ENCODE data around the gene IL11.
A peak's percentile ranks its signal among the peaks of the same experiment; 100 is the strongest.
"Not testable (repeated sequence)": the region's sequence is repeated elsewhere in the genome, so short reads cannot be mapped to it uniquely, and the experiment has no call there.

The IL11 gene

GRCh38 chr19:55370305-55370988, at the start of gene IL11:
Gene IL11 (minus strand): TSS chr19:55370463. CDS start chr19:55370310, 153 bp downstream.
- DNase-seq (ENCODE audit: extremely low read depth, insufficient read length), result no peak
- H3K4me3 ChIP-seq (replicated peaks; ENCODE audit: low read depth, low read length), result no peak within 1 kb of the TSS
- TF ChIP-seq, protein P1, sequence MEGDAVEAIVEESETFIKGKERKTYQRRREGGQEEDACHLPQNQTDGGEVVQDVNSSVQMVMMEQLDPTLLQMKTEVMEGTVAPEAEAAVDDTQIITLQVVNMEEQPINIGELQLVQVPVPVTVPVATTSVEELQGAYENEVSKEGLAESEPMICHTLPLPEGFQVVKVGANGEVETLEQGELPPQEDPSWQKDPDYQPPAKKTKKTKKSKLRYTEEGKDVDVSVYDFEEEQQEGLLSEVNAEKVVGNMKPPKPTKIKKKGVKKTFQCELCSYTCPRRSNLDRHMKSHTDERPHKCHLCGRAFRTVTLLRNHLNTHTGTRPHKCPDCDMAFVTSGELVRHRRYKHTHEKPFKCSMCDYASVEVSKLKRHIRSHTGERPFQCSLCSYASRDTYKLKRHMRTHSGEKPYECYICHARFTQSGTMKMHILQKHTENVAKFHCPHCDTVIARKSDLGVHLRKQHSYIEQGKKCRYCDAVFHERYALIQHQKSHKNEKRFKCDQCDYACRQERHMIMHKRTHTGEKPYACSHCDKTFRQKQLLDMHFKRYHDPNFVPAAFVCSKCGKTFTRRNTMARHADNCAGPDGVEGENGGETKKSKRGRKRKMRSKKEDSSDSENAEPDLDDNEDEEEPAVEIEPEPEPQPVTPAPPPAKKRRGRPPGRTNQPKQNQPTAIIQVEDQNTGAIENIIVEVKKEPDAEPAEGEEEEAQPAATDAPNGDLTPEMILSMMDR (IDR thresholded peaks at IDR 0.05; ENCODE audit: insufficient read depth, low read length, poor library complexity, severe bottlenecking), result no peak
- no peaks in the 10 kb centered on the region for H3K36me3 ChIP-seq (ENCODE audit: control insufficient read depth, insufficient read depth, low read length)
- no peaks in the 10 kb centered on the region; the same call in none of the 2 replicates for H3K27me3 ChIP-seq (replicated peaks; ENCODE audit: control insufficient read depth, insufficient read depth, low read length)

DNA sequence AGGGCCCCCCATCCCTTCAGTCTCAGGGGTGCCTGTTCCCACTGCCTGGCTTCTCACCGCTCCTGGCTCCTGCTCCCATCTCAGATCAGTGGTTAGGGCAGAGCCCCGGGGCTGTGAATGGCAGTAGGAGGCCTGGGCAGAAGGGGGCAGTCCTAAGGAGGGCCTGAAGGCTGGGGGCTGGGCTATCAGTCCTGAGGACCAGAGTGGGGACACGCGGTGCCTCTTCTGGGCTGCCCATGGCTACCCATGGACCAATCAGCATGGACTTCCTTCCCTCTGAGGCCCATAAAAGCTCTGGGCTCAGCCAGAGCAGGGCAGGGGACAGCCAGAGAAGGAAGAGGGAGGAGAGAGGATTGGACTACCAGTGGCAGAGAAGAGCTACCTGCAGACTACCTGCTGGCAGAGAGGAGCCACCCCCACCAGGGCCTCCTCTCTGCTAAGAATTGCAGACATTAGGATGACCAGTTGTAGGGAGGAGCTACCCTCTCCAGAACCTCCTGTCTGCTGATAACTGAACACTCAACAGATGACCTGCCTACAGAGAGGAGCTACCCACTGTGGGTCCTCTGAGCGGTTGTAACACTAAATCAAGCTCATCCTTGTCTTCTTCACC, 49.5 kb upstream of the IL11 start:
- Histone ChIP-seq H3K36me3 (ENCODE audit: control insufficient read depth, insufficient read depth, low read length) (no peaks in the 10 kb centered on the region), H3K4me3 (replicated peaks; ENCODE audit: low read depth, low read length) (no peak overlapping the region), H3K27me3 (replicated peaks; ENCODE audit: control insufficient read depth, insufficient read depth, low read length) (peaks cover 2% of the 10 kb centered on the region)
- TF ChIP-seq, protein P1 (IDR thresholded peaks at IDR 0.05; ENCODE audit: insufficient read depth, low read length, poor library complexity, severe bottlenecking), result no peak
- DNase-seq (ENCODE audit: extremely low read depth, insufficient read length), result no peak

DNA sequence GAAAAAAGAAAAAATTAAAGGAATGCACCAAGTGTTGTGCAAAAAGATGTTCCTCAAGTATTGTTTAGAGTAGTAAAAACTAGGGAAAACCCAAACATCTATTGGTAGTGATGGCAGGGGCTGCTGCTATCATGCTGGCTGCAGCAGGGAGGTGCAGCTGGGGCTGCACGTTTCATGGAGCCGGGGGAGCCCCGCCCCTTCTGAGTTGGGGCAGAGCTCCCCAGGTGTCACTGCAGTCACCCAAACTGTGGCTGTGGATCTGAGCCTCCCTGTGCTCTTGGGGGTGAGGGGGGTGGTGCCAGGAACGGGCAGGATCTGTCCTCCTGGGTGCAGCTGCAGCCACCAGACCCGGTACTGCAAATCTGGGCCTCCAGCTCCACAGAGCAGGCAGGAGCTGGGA, 48.8 kb upstream of the IL11 start:
- TF ChIP-seq, protein P1 (IDR thresholded peaks at IDR 0.05; ENCODE audit: insufficient read depth, low read length, poor library complexity, severe bottlenecking), result no peak
- H3K36me3 ChIP-seq (ENCODE audit: control insufficient read depth, insufficient read depth, low read length), result no peaks in the 10 kb centered on the region
- H3K4me3 ChIP-seq (replicated peaks; ENCODE audit: low read depth, low read length), result no peak overlapping the region
- DNase-seq (ENCODE audit: extremely low read depth, insufficient read length), result no peak
- peaks cover 2% of the 10 kb centered on the region for H3K27me3 ChIP-seq (replicated peaks; ENCODE audit: control insufficient read depth, insufficient read depth, low read length)

GRCh38 chr19:55418185-55418584, 47.9 kb upstream of the IL11 start:
- no peak for DNase-seq (ENCODE audit: extremely low read depth, insufficient read length)
- no peak overlapping the region for H3K4me3 ChIP-seq (replicated peaks; ENCODE audit: low read depth, low read length)
- TF ChIP-seq, protein P1 (IDR thresholded peaks at IDR 0.05; ENCODE audit: insufficient read depth, low read length, poor library complexity, severe bottlenecking), result peak; percentile 70
- no peaks in the 10 kb centered on the region for H3K36me3 ChIP-seq (ENCODE audit: control insufficient read depth, insufficient read depth, low read length)
- no peaks in the 10 kb centered on the region for H3K27me3 ChIP-seq (replicated peaks; ENCODE audit: control insufficient read depth, insufficient read depth, low read length)

GRCh38 chr19:55410168-55410567, 39.9 kb upstream of the IL11 start:
- Histone ChIP-seq H3K4me3 (replicated peaks; ENCODE audit: low read depth, low read length) (no peak overlapping the region), H3K27me3 (replicated peaks; ENCODE audit: control insufficient read depth, insufficient read depth, low read length) (no peaks in the 10 kb centered on the region), H3K36me3 (ENCODE audit: control insufficient read depth, insufficient read depth, low read length) (peaks cover 7% of the 10 kb centered on the region)
- TF ChIP-seq, protein P1 (IDR thresholded peaks at IDR 0.05; ENCODE audit: insufficient read depth, low read length, poor library complexity, severe bottlenecking), result no peak
- no peak for DNase-seq (ENCODE audit: extremely low read depth, insufficient read length)

DNA sequence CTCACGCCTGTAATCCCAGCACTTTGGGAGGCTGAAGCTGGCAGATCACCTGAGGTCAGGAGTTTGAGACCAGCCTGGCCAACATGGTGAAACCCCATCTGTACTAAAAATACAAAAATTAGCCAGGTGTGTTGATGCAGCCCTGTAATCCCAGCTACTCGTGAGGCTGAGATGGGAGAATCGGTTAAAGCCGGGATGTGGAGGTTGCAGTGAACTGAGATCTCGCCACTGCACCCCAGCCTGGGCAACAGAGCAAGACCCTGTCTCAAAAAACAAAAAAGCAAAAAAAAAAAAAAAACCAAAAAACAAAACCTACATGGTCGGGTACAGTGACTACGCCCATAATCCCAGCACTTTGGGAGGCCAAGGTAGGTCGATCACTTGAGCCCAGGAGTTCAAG, 38.9 kb upstream of the IL11 start:
- H3K36me3 ChIP-seq (ENCODE audit: control insufficient read depth, insufficient read depth, low read length), result peaks cover 11% of the 10 kb centered on the region
- not testable (repeated sequence) for DNase-seq (ENCODE audit: extremely low read depth, insufficient read length); H3K4me3 ChIP-seq (replicated peaks; ENCODE audit: low read depth, low read length); H3K27me3 ChIP-seq (replicated peaks; ENCODE audit: control insufficient read depth, insufficient read depth, low read length)
